Endometrium (tissue), 2 donors: ENCODE measurements around the gene ARID4B.
"Not testable (repeated sequence)": the region's sequence is repeated elsewhere in the genome, so short reads cannot be mapped to it uniquely, and the experiment has no call there.

ENCODE experiments used
- FAIRE-seq: peaks from 2 replicates; lab custom pipeline; 2012; peaks lifted over from hg19 to GRCh38; lab: Jason Lieb, UNC
- donor health status: control.
- donor health status: control.

Gene ARID4B

GRCh38 chr1:235327559-235328270 lies at the start of gene ARID4B:
Gene ARID4B, minus strand, starts transcription at chr1:235328179. Its CDS starts 1,260 bp downstream, at chr1:235326919.
- no peak for FAIRE-seq

- FAIRE-seq: no peak
Observed at GRCh38 chr1:235375919-235376605, 48.1 kb upstream of the ARID4B start.

DNA sequence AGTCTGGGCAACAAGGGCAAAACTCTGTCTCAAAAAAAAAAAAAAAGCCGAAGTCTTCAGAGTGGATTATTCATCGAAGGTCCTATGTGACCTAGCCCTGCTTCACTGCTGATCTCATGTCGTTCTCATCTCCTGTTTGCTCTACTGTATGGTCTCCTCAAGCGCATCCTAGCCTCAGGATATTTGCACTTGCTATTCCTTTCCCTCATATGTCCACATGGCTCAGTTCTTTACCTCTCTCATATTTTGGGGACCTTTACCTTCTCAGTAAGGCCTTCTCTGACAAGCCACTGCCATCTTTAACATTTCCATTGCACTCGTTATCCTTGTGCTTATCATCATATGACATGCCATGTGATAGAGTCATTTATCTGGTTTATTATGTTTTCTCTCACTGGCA lies 41.8 kb upstream of the ARID4B start:
- no peak for FAIRE-seq

DNA sequence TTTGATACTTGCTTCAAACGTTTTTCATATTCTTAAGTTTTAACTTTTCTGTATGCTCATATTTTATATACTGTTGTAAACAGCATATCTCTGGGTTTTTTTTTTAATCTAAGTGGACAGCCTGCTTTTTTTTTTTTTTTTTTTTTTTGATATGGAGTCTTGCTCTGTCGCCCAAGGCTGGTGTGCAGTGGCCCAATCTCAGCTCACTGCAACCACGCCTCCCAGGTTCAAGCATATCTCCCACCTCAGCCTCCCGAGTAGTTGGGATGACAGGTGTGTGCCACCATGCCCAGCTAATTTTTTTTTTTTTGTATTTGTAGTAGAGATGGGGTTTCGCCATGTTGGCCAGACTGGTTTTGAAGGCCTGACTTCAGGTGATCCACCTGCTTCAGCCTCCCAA lies 40.4 kb upstream of the ARID4B start:
- FAIRE-seq: no peak

- FAIRE-seq: peak; percentile 95
Observed at GRCh38 chr1:235367000-235367908, 39.3 kb upstream of the ARID4B start, which contains the start of gene TBCE. Gene TBCE, plus strand, starts transcription at chr1:235367427. Its CDS starts 12,623 bp downstream, at chr1:235380050.

GRCh38 chr1:235366286-235366685 lies 38.3 kb upstream of the ARID4B start:
- FAIRE-seq: no peak

- FAIRE-seq: not testable (repeated sequence)
Observed at GRCh38 chr1:235364189-235364588, 36.2 kb upstream of the ARID4B start.

DNA sequence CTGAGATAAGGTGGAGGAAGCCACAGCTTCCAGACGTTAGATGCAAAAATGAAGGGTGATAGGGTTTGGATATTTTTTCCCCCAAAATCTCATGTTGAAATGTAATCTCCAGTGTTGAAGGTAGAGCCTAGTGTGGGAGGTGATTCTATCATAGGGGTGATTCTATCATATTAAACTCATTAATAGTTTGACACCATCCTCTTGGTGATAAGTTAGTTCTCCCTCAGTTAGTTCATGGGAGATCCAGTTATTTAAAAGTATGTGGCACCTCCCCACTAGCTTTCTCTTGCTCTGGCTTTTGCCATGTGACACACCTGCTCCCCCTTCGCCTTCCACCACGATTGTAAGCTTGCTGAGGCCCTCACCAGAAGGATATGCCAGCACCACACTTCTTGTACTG lies 30.9 kb upstream of the ARID4B start:
- no peak for FAIRE-seq

DNA sequence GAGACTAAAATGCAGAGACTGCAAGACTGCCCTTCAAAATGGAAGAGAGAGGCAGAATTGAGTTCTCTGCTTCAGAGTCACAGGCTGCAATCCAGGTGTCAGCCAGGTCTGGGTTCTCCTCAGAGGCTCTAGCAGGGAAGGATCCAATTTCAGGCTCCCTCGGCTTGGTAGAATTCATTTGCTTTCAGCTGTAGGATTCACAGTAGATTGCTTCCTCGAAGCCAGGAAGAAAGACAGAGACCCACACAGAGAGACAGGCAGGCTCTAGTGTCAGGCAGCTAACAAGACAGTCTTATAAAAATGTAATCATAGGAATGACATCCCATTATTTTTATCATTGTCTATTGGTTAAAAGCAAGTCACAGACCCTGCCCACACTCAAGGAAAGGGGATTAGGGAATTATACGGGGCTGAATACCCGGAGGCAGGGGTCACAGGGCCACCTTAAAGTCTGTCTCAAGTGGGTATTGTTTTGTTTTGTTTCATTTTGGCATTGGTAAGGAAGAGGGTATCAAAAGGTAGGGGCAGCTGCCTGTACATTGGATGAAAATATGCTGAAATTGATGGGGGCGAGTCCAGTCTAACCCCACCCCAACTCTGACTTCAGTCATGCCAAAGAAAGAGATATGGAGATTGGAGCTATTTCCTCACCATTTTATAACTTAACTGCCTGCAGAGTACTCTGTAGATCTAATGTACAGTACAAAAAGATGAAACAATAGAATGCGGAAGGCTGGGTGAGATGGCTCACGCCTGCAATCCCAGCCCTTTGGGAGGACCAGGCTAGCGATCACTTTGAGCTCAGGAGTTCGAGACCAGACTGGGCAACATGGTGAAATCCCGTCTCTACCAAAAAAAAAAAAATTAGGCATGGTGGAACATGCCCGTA lies 29.8 kb upstream of the ARID4B start:
- no peak for FAIRE-seq

DNA sequence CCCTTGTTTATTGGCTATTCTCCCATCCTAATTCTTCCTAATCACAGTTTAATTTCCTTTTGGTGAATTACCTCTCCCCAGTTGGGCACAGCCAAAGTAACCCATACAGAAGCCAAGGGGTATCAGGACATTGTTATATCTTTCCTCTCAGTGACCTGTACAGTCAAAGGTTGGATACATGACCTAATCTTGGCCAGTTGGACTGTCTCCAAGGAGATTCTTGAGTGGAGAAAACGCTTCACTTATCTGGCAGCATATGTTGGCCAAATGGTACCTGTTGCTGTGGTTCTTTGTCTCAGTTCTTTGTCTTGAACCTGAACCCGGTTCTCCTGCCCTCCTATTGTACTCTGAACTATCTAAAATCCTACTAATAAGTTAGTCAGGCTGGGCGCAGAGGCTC lies 23.9 kb upstream of the ARID4B start:
- no peak for FAIRE-seq

DNA sequence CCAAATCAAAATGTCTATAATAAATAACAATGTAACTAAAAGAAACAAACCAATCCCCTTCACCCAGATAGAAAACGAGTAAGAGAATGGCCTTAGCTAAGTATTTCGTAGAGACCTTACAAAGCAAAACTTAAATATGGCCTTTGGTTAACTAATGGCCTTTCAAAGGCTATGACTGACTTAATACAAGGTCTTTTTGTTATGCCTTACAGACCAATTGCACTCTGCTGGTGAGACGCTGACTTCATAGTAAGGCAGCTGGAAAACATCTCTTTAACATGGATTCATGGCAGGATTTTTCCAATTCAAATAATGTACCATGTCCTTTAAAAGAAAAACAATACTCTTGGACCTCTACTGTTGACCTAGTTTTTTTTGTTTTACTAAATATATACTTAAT lies 23.5 kb upstream of the ARID4B start:
- no peak for FAIRE-seq

DNA sequence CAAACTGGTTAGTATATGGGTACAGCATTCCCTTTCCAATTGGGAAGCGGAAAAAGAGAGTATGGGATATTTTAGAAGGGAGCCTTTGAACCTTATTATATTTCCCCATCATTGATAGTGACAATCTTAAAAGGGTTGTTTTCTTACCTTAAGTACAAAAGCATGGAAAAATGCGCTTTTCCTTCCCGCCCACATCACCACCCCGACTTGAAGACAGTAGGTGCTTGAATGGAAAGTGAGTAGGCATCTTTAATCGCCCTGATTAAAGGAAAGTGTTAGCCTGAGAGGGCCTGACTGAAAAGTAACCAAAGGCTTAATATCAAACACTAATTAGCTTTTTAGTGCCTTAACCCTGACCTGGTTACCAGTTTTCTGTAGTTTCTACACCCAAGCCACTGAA lies 15.7 kb upstream of the ARID4B start:
- no peak for FAIRE-seq

DNA sequence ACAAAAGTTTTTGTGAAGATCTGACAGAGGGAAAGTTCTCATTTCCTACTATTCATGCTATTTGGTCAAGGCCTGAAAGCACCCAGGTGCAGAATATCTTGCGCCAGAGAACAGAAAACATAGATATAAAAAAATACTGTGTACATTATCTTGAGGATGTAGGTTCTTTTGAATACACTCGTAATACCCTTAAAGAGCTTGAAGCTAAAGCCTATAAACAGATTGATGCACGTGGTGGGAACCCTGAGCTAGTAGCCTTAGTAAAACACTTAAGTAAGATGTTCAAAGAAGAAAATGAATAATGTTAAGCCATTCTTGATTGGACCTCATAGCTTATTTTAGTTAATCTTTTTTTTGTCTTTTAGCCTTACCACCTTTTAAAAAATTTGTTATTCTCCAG lies 14.5 kb upstream of the ARID4B start:
- FAIRE-seq: no peak

DNA sequence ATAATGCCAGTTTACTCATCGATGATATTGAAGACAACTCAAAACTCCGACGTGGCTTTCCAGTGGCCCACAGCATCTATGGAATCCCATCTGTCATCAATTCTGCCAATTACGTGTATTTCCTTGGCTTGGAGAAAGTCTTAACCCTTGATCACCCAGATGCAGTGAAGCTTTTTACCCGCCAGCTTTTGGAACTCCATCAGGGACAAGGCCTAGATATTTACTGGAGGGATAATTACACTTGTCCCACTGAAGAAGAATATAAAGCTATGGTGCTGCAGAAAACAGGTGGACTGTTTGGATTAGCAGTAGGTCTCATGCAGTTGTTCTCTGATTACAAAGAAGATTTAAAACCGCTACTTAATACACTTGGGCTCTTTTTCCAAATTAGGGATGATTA lies 14.1 kb upstream of the ARID4B start:
- FAIRE-seq: no peak

- no peak for FAIRE-seq
Observed at GRCh38 chr1:235341334-235341733, 13.4 kb upstream of the ARID4B start.

- FAIRE-seq: no peak
Observed at GRCh38 chr1:235339746-235340145, 11.8 kb upstream of the ARID4B start.

GRCh38 chr1:235336903-235337302 lies 8.9 kb upstream of the ARID4B start:
- FAIRE-seq: no peak

GRCh38 chr1:235331401-235331800 lies 3.4 kb upstream of the ARID4B start:
- no peak for FAIRE-seq

DNA sequence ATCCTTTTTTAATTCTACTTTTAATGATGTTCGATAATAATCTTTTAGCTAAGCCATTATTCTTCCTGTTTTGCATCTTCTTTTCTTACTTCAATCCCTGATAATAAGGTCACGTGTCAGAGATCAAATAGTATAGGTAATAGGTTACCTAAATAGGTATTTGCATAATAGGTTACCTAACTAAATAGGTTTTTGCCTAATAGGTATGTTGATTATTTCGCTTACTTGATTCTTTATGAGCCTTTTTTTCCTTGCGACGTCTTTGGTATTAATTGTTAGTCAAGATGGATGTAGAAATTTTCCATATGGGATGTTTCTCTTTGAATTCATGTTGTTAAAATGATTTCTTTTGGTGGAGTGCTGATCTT lies 2.9 kb upstream of the ARID4B start:
- FAIRE-seq: no peak

DNA sequence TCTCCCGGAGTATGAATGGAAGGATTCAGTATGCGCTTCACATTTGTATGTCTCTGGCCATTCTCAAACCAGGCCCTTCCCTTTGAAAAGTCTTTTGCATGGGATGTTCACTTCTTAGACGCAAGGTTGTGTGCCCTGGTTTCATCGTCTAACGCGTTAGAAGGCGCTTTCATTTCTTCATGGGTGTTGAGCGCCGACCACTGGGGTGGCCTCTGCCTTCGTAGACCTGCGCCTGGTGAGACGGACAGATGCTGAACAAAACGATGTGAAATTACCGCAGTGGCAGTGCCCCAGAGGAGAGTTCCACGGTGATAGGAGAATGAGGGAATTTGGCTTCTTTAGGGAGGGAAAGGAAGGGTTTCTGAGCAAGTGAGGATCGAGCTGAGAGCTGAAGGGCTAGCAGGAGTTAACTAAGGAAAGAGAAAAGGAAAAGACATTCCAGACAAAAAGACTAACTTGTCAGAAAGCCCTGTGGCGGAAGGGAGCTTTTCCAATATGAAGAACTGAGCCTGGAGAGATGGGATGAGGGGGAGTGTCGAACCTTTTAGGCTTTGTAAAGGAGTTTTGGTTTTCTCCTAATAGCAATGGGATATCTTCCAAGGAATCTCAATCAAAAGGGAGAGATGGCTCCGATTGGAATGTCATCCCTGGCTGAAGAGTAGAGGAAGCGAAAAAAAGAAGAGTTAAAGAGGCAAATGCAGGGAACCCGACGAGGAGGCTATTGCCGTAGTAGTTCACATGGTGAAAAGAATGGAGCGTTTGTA lies 1.3 kb upstream of the ARID4B start:
- no peak for FAIRE-seq
